Measurements from ENCODE around the gene ZBTB7B. TPM values are rescaled to one million over a fixed set of nuclear protein-coding genes. Genes with fewer than 3 reads are reported as not detected.
A peak's percentile ranks its signal among the peaks of the same experiment; 100 is the strongest.

The ZBTB7B gene
- total and polyA plus RNA-seq, 9 of the 15 experiments (the other 6 are each of a cell fraction or from before 2014, with no cell fraction given) = 0.04 to 46.5 (median 15.2) TPM

GRCh38 chr1:154970631-154971340, 31.8 kb upstream of the ZBTB7B start, which contains the start of gene SHC1 (continued):
- TF ChIP-seq EGR1 (conservative IDR thresholded peaks at IDR 0.05) (peak; percentile 36; the same call in 1 of the 2 replicates), TEAD1 (CRISPR knock-in tag; IDR thresholded peaks at IDR 0.05) (0 out of 4 replicates have a peak, but pooled peaks of 1 of the 2 experiments have one; percentile 35), E2F6 (IDR thresholded peaks at IDR 0.05; ENCODE audit: borderline replicate concordance in 1 of 2, extremely low read depth in 1 of 2, insufficient read depth in 1 of 2, insufficient read length in 1 of 2, low read depth in 1 of 2, low read length in 1 of 2, poor library complexity in 1 of 2, severe bottlenecking in 1 of 2) (peak in 1 of 2 experiments; percentile 5), MTA1 (IDR thresholded peaks at IDR 0.05; ENCODE audit: borderline replicate concordance) (peak; percentile 19; the same call in 1 of the 2 replicates), NR2C2 (CRISPR knock-in tag; IDR thresholded peaks at IDR 0.05) (no peak), NR2C2 (tag; IDR thresholded peaks at IDR 0.05) (peak; percentile 57), TCF7 (IDR thresholded peaks at IDR 0.05; ENCODE audit: borderline replicate concordance) (no peak), ATF7 (IDR thresholded peaks at IDR 0.05) (peak; percentile 50), MTF1 (CRISPR knock-in tag; IDR thresholded peaks at IDR 0.05; ENCODE audit: borderline replicate concordance) (no peak), POLR2AphosphoS2 (IDR thresholded peaks at IDR 0.05; ENCODE audit: low read length) (no peak), CREM (IDR thresholded peaks at IDR 0.05; ENCODE audit: low read depth) (peak; percentile 19; the same call in 1 of the 2 replicates), MAFG (tag; conservative IDR thresholded peaks at IDR 0.05) (peak; percentile 49), CEBPZ (IDR thresholded peaks at IDR 0.05; ENCODE audit: borderline replicate concordance, low read depth, low read length) (no peak), MAX (CRISPR knock-in tag; IDR thresholded peaks at IDR 0.05) (peak; percentile 34; the same call in 1 of the 2 replicates), POLR2G (IDR thresholded peaks at IDR 0.05; ENCODE audit: low read depth, low read length) (peak; percentile 82), MAZ (CRISPR knock-in tag; conservative IDR thresholded peaks at IDR 0.05 in 1 of 2, IDR thresholded peaks at IDR 0.05 in 1 of 2) (peak; percentile 83 to 85), RNF2 (IDR thresholded peaks at IDR 0.05) (no peak), SPI1 (IDR thresholded peaks at IDR 0.05; ENCODE audit: borderline replicate concordance, low read depth, low read length) (0 out of 2 replicates have a peak, but pooled peaks have one; percentile 5), RBBP5 (IDR thresholded peaks at IDR 0.05; ENCODE audit: borderline replicate concordance, insufficient read depth, low read length, poor library complexity, severe bottlenecking) (peak; percentile 48), ZZZ3 (IDR thresholded peaks at IDR 0.05) (no peak), MTA2 (IDR thresholded peaks at IDR 0.05; ENCODE audit: low read depth) (0 out of 2 replicates have a peak, but pooled peaks have one; percentile 19), MYBL2 (IDR thresholded peaks at IDR 0.05; ENCODE audit: low read depth) (no peak), MYBL2 (CRISPR knock-in tag; IDR thresholded peaks at IDR 0.05; ENCODE audit: borderline replicate concordance) (no peak)

All from K562 (cell line).